HG03558 (cell line): ENCODE measurements around the gene CLMN.
"Not testable (repeated sequence)": the region's sequence is repeated elsewhere in the genome, so short reads cannot be mapped to it uniquely, and the experiment has no call there.

ENCODE experiments used
- ATAC-seq: cut with Tn5 transposase; IDR thresholded peaks from one replicate; pipeline ENCODE4 v1.9.1; 2021; ENCODE audit warnings: moderate number of reproducible peaks; ENCODE audit not compliant: unreplicated experiment; ENCODE audit errors: extremely low read depth

The CLMN gene

DNA sequence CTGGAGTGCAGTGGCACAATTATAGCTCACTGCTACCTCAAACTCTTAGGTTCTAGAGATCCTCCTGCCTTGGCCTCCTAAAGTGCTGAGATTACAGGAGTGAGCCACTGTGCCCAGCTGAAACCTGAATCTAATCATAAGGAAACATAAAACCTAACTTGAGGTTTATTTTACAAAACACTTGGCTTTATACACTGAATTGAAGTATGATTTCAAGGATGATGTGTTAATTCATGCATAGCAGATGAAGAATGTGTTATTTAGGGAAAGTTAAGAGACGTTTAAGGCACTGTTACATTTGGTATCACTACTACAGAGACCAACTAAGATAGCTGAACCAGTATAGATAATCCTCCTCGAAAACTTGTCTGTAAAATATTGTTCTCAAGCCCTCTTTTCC, 168.8 kb downstream of the CLMN start:
- no peak for ATAC-seq

DNA sequence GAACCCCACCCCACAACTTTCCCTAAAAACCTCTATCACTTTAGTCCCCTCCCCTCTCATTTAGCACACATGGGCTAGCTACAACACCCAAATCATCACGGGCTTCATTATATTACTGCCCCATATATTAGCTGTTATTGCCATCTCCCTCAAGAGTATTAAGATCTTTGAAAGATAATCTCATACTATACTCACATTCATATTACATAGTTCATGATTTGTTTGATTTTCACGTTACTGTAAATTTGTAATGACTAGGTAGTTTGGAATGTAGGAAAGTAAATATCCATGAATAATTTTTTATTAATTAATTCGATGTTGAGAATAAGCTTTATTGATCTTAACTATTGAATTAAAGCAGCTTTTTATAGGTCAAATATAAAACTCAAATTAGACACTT, 170.3 kb downstream of the CLMN start:
- no peak for ATAC-seq

GRCh38 chr14:95147597-95147996, 172.1 kb downstream of the CLMN start:
- ATAC-seq = no peak

GRCh38 chr14:95146079-95146771, 173.5 kb downstream of the CLMN start:
- ATAC-seq = no peak

DNA sequence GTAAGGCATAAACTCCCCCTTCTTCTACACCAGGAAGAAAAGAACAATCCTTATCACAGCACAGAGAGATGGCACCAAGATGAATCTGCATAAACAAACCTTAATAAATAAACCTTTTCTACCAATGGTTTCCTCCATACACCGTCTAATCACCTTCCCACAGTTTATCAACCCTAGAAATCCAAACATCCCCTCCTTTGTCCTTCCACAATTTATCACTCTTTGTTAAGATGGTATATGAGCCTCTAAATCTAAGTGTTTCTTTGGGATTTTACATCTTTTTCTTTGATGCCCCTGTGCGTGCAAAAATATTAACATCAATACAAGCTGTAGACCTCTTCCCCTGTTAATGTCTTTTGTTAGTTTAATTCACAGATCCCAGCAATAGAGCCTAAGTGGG, 174.9 kb downstream of the CLMN start:
- no peak for ATAC-seq

GRCh38 chr14:95143808-95144620, 175.7 kb downstream of the CLMN start:
- ATAC-seq = no peak

- no peak for ATAC-seq
Observed at GRCh38 chr14:95142208-95142607, 177.5 kb downstream of the CLMN start.

- no peak for ATAC-seq
Observed at GRCh38 chr14:95141684-95142083, 178.0 kb downstream of the CLMN start.

GRCh38 chr14:95140060-95140858, 179.4 kb downstream of the CLMN start:
- no peak for ATAC-seq

DNA sequence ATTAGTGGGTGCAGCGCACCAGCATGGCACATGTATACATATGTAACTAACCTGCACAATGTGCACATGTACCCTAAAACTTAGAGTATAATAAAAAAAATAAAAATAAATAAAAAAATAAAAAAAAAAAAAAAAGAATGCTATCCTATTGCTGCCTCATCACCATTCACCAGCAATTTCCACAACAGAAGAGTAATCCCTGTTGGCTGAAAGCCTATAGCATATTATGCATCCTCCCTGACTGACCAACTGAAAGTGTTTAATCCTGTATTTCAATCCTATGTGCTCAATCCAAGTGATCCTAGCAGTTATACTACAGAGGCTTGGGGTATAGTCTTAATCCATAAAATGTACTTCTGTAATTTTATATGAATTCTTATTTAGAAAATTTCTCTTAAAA, 180.8 kb downstream of the CLMN start:
- no peak for ATAC-seq

DNA sequence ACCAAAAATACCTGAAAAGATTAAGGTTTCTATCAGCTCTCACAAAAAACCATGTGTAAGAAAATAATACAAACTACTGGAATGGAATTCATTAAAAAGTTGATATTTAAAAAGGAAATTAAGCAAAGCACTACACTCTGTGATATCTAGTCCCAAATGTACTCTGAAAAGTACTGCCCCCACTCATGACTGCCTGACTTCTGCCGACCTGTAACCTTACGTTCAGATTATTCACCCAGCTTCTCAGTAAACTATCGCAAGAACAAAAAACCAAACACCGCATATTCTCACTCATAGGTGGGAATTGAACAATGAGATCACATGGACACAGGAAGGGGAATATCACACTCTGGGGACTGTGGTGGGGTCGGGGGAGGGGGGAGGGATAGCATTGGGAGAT, 181.3 kb downstream of the CLMN start:
- not testable (repeated sequence) for ATAC-seq

DNA sequence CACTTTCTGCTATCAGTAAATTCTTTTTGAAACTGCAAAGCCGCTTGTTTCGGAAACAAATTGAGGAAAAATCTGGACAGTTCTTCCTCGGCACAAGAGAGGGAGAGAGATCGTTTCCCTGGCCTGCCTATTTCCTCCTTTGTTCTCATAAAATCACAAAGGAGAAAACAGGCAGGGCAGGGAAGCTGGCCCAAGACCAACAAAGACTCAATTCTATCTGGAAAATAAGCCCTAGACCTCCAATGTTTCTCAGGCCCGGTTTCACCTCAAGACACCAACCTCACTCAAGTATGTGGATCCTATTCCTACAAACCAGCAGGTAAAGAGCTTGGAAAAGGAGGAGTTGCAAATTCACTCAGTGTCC, 181.9 kb downstream of the CLMN start:
- ATAC-seq = no peak

GRCh38 chr14:95137164-95137803, 182.4 kb downstream of the CLMN start:
- ATAC-seq = no peak

DNA sequence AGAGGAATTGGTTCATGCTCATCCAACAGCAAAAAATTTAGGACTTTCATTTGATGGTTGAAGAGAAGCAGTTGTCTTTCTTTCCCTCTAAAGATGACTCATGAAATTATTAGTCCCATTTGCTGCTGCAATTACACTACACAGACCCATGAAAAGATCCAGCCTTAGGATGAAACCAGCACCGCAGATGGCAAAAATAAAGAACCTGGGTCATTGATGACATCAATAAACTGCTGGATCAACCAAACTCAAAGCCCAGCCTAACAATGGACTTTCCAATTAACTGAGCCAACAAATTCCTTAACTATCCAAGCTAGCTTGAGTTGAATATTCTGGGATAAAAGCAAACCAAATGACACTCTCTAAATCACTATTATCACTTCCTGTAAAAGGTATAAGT, 183.1 kb downstream of the CLMN start:
- no peak for ATAC-seq

DNA sequence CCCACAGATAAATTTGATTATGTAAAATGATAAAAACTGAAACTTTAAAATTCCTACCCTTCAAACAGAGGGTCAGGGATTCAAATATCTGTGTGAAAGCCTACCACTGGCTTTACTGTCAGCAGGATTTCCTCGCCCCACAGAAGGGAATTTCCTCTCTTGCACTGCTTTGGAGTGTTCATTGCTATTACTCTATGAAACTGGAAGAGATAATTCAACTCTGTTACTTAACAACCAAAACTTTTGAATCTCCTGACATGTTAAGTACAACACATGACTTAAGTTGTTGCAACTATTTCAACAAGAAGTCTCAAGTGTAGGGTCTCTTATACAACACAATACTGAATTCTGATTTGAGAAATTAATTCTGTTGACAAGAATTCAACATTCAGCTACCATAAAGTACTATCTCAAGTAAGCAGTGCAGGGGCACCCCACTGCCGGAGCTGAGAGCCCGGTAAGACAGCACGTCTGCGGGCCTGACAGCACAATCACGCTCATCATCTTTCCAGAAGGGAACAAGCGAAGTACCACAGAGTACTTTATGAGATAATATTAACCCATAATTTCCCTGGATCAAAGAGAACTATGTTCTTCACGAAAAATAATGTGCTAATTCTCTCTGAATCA, 185.3 kb downstream of the CLMN start:
- no peak for ATAC-seq

- no peak for ATAC-seq
Observed at GRCh38 chr14:95133282-95133681, 186.4 kb downstream of the CLMN start.

DNA sequence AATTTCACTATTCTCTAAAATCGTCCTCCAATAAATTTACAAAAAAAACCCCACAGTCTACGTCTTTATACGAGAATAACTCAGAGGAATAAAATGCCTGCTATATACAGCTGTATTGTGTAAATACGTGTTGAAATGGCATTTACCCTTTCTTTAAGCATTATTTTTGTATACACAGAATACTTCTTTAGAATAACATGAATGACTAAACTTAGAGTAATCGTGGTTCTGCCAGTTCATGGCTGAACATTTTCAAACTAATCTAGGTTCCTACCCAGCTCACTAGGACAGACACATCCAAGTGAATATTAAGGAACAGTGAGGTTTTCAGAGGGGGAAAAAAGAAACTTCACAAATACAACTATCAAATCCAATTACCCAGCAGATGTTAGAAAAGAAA, 186.9 kb downstream of the CLMN start:
- no peak for ATAC-seq
